SIG-M5 (cell line): Measurements from ENCODE around the gene FHL3.

Source experiments
- DNase-seq: peaks from one replicate; lab custom pipeline; 2025; lab: John Stamatoyannopoulos, UW

The FHL3 gene

GRCh38 chr1:38005195-38006007, at the start of gene FHL3:
FHL3 (minus strand) TSS chr1:38005514; CDS start chr1:37999412, 6,102 bp downstream.
- no peak for DNase-seq

GRCh38 chr1:38053416-38054091, 48.2 kb upstream of the FHL3 start:
- no peak for DNase-seq

- DNase-seq = no peak
Measured at GRCh38 chr1:38052750-38053415, 47.6 kb upstream of the FHL3 start.

- DNase-seq = no peak
Measured at GRCh38 chr1:38051079-38051543, 45.8 kb upstream of the FHL3 start.

- DNase-seq = no peak
Measured at GRCh38 chr1:38050397-38051078, 45.2 kb upstream of the FHL3 start.

GRCh38 chr1:38047603-38048141, 42.4 kb upstream of the FHL3 start:
- no peak for DNase-seq

GRCh38 chr1:38046884-38047602, 41.7 kb upstream of the FHL3 start:
- DNase-seq = no peak

GRCh38 chr1:38046333-38046883, 41.1 kb upstream of the FHL3 start, which contains the start of gene POU3F1:
POU3F1 (minus strand) TSS chr1:38046793; CDS start chr1:38046743, 50 bp downstream.
- DNase-seq = no peak

GRCh38 chr1:38045401-38046332, 40.4 kb upstream of the FHL3 start:
- no peak for DNase-seq

GRCh38 chr1:38044221-38045215, 39.2 kb upstream of the FHL3 start:
- no peak for DNase-seq

GRCh38 chr1:38043036-38043747, 37.9 kb upstream of the FHL3 start:
- no peak for DNase-seq

GRCh38 chr1:38041936-38042834, 36.9 kb upstream of the FHL3 start:
- no peak for DNase-seq

- DNase-seq = no peak
Measured at GRCh38 chr1:38039331-38040088, 34.2 kb upstream of the FHL3 start.

- no peak for DNase-seq
Measured at GRCh38 chr1:38038861-38039260, 33.5 kb upstream of the FHL3 start.

GRCh38 chr1:38037221-38037939, 32.1 kb upstream of the FHL3 start:
- no peak for DNase-seq
